Activated naive CD4-positive, alpha-beta T cell treated with anti-CD3 and anti-CD28 coated beads for 36 hours (primary cell): ENCODE results near the gene COL18A1. TPM values are rescaled to one million over a fixed set of nuclear protein-coding genes. Genes with fewer than 3 reads are reported as not detected.

ENCODE experiments used
- CTCF ChIA-PET: fragments of 350-600 bp; sonication (Branson Sonifier 250); formaldehyde crosslinking; loops from one replicate; lab custom pipeline; 2021; ENCODE audit warnings: antibody characterized with exemption; lab: Charles Lee
- DNase-seq: peaks from one replicate; pipeline ENCODE4 v3.0.0-alpha.2; 2020
- H3K27ac Mint-ChIP-seq: one replicate; pipeline ENCODE4 v1.8.0; 2021; ENCODE audit warnings: mild to moderate bottlenecking, mixed read lengths
- H3K27me3 Mint-ChIP-seq: one replicate; pipeline ENCODE4 v1.8.0; 2021; ENCODE audit warnings: low read depth, mixed read lengths
- H3K36me3 Mint-ChIP-seq: one replicate; pipeline ENCODE4 v1.8.0; 2021; ENCODE audit warnings: low read depth, mixed read lengths
- H3K4me1 Mint-ChIP-seq: one replicate; pipeline ENCODE4 v1.8.0; 2021; ENCODE audit warnings: low read depth, mixed read lengths
- H3K4me3 Mint-ChIP-seq: one replicate; pipeline ENCODE4 v1.8.0; 2021; ENCODE audit warnings: mild to moderate bottlenecking, moderate library complexity, mixed read lengths
- H3K9me3 Mint-ChIP-seq: one replicate; pipeline ENCODE4 v1.8.0; 2021; ENCODE audit warnings: mixed read lengths
- intact Hi-C: fragments of 100-400 bp; cut with micrococcal nuclease; formaldehyde crosslinking; loops from one replicate; pipeline ENCODE4 v1.15.1; 2023
- total RNA-seq, 2 experiments: library from RNA; stranded (reverse); gene quantifications; one replicate each; pipeline ENCODE4 v1.2.3, GENCODE V29; 2021

COL18A1 gene
- total RNA-seq, 2 experiments from 2014 or later, result 10.3 to 12.6 TPM

DNA sequence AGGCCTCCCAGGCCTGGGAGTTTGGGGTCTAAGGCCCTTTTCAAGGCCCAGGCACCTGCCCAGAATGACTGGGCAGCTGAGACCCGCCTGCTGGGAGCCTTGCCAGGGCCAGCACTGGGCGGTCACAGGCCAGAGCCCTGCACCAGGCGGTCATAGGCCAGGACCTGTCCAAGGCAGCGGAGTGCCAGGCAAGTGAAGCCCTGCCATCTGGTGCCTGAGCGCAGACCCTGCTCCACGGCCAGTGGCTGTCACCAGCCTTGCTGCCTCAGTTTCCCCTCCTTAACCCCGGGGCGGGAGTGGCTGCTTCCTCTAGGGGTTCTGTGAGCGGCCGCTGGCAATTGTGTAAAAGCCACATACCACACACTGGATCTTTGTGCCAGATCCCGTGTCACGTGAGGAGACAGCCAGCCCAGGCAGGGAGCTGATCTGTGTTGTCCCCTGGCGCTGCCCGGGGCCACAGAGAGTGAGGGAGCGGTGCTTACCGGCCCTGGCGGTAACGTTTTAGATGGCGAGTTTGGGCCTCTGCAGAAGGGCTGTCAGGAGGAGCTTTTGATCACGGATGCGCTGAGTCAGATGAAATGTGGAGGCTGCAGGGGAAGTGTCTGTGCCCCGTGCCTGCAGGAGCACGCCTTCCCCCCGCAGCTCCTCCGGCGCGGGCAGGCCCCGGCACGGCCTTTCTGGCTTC lies 4.6 kb downstream of the COL18A1 start:
- Mint-ChIP-seq H3K36me3 (no peaks in the 10 kb centered on the region), H3K27ac (no peak overlapping the region), H3K9me3 (no peaks in the 10 kb centered on the region), H3K4me3 (no peak overlapping the region), H3K27me3 (peaks cover 17% of the 10 kb centered on the region), H3K4me1 (peaks cover 10% of the 10 kb centered on the region)
- CTCF ChIA-PET, result no interaction called here
- no peak for DNase-seq
- intact Hi-C loops, result no loop called here

DNA sequence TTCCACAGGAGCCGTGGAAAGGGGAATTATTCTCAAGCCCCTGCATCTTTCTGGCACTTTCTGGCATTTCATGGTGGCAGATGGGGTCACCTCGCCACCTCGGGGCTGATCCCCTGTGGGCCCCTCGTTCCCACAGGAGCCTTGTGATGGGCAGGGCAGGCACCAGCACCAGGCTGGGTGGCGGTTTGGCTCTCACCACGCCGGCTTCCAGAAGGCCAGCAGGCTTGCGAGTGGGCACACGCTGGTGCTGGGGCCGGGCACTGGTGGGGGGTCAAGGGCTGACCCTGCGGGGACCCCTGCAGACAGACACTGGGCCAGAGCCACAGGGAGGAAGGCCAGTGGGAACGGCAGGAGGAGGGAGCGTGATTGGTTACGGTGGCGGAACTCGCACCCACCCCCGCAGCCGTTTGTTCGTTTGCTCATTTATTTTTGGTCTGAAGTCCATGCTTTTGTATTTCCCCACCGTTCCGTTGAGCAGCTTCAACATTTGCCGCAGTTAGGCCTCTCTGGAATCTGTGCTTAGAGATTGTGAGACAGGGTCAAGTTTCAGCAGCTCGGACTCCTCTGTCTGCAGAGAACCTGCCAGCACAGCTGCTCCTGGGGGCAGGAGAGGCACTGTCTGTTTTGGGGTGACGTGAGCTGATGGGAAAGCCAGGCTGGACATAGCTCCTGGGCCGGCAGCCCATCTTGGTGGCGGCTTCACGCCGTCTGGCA lies 5.3 kb downstream of the COL18A1 start:
- intact Hi-C loops, result no loop called here
- H3K27me3 Mint-ChIP-seq, result peaks cover 17% of the 10 kb centered on the region
- CTCF ChIA-PET, result no interaction called here
- no peak overlapping the region for H3K27ac Mint-ChIP-seq
- DNase-seq, result no peak
- peaks cover 10% of the 10 kb centered on the region for H3K4me1 Mint-ChIP-seq
- no peaks in the 10 kb centered on the region for H3K9me3 Mint-ChIP-seq
- H3K36me3 Mint-ChIP-seq, result no peaks in the 10 kb centered on the region
- no peak overlapping the region for H3K4me3 Mint-ChIP-seq

DNA sequence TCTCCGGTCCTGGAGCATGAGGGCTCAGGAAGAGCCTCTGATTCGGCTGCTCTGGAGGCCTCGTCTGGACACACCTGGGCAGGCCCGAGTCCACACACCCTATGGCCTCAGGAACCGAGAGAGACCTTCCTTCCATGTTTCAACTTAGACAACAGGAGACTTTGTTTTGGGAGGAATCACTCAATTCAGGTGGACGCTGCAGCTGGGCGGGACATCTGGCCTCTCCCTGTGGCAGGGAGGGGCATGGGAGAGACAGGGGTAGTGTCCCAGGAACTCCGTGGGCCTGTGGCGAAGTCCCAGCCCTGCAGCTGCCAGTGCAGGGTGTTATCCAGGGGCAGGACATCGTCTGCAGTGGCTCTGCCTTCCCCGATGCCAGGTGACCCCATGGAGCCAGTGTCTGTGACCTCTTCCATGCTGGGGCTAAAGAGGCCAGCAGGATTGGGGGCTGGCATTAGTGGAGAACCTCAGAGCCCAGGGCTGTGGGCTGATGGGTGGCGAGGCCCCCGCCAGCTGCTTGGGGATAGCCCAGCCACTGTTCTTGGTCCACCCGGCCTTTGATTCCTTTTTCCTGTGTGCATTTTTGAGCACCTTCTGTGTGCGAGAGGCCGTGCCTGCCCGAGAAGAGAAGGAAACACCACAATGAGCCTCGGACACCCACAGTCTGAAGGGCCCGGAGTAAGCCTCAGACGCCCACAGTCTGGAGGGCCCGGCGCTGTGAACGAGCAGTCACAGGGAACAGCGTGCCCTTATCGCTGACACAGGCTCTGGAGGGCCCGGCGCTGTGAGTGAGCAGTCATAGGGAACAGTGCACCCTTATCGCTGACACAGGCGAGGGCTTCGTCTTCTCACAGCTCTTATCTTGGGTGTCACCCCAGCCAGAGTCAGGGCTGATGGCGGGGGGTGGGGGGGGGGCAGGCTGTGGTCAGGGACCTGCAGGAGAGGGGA lies 6.2 kb downstream of the COL18A1 start:
- no peaks in the 10 kb centered on the region for H3K9me3 Mint-ChIP-seq
- DNase-seq, result no peak
- no peak overlapping the region for H3K4me3 Mint-ChIP-seq
- intact Hi-C loops, result no loop called here
- peaks cover 10% of the 10 kb centered on the region for H3K4me1 Mint-ChIP-seq
- no peaks in the 10 kb centered on the region for H3K36me3 Mint-ChIP-seq
- CTCF ChIA-PET, result interaction anchor here (0.6 kb wide), 1 partner anchor 476 kb away, joined by 3 read pairs; no protein-coding TSS in a partner anchor
- H3K27me3 Mint-ChIP-seq, result peaks cover 17% of the 10 kb centered on the region
- no peak overlapping the region for H3K27ac Mint-ChIP-seq

DNA sequence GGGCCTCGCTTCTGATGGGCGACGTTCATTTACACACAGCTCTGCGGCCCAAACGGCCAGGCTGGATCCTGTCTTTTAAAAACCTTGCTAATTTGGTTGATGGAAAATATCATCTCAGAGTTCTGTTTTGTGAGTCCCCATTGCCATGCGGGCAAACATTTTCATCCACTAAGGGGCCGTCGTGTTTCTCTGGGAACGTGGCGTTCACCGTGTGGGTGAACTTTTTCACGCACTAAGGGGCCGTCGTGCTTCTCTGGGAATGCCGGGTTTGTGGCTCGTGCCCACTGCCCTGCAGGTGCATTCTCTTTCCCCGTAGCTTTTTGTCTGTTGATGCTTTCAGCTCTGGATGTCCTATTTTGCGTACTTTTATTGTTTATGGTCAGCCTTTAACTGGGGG lies 6.8 kb downstream of the COL18A1 start:
- Mint-ChIP-seq H3K4me1 (peaks cover 4% of the 10 kb centered on the region), H3K27ac (no peak overlapping the region), H3K36me3 (no peaks in the 10 kb centered on the region), H3K9me3 (no peaks in the 10 kb centered on the region), H3K27me3 (peaks cover 10% of the 10 kb centered on the region), H3K4me3 (no peak overlapping the region)
- DNase-seq, result no peak
- CTCF ChIA-PET, result interaction anchor here (0.6 kb wide), 1 partner anchor 476 kb away, joined by 3 read pairs; no protein-coding TSS in a partner anchor
- intact Hi-C loops, result no loop called here

DNA sequence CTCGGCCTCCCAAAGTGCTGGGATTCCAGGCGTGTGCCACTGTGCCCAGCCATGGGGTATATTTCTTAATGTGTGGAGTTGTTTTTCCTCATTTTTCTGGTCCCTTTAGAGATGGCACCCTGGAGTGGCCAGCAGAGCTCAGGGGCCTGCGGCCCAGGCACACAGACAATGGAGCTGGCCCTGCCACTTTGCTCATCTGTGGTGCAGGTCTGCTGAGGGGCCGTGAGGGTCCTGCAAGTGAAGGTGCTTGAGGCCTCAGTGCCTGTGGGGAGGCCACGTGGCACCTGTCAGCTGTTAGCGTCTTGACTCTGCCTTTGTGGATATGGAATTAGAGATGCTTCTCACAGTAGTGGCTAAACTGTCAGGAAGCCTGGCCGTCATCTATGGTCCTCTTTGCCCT lies 7.5 kb downstream of the COL18A1 start:
- no peak overlapping the region for H3K4me3 Mint-ChIP-seq
- H3K9me3 Mint-ChIP-seq, result no peaks in the 10 kb centered on the region
- DNase-seq, result no peak
- intact Hi-C loops, result no loop called here
- CTCF ChIA-PET, result no interaction called here
- no peaks in the 10 kb centered on the region for H3K36me3 Mint-ChIP-seq
- peaks cover 5% of the 10 kb centered on the region for H3K27me3 Mint-ChIP-seq
- no peak overlapping the region for H3K27ac Mint-ChIP-seq
- no peaks in the 10 kb centered on the region for H3K4me1 Mint-ChIP-seq

DNA sequence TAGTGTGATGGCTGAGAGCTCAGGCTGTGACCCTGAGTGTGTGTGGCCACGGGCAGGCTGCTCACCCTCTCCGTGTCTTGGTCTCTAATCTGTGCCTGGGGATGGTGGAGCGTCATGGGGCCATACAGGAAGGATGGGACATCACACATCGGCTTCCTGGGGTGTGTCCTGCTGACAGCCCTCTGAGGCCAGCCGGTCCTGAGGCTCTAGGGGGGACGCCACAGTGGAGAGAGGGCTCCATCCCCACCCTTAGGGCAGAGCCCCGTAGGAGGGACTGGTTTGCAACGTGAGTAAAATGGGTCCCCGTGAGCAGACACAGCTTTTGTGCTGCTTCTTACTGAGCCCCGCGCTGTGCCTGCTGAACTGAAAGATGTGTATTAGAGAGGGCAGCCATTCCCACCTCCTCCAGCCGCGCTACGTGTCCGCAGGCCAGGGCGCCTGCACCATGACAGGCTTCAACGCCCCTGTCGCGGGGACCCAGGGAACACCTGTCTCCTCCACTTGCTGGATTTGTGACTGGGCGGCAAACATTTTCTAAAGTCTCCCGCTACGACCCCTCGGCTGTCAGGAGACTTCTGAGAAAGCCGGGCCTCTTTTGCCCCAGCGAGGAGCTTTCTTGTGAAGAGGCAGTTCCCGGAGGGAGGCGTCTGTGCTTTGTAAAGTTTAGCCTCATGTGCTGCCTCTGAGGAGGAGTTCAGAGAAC lies 8.1 kb downstream of the COL18A1 start:
- CTCF ChIA-PET, result no interaction called here
- intact Hi-C loops, result no loop called here
- no peaks in the 10 kb centered on the region for H3K27me3 Mint-ChIP-seq

DNA sequence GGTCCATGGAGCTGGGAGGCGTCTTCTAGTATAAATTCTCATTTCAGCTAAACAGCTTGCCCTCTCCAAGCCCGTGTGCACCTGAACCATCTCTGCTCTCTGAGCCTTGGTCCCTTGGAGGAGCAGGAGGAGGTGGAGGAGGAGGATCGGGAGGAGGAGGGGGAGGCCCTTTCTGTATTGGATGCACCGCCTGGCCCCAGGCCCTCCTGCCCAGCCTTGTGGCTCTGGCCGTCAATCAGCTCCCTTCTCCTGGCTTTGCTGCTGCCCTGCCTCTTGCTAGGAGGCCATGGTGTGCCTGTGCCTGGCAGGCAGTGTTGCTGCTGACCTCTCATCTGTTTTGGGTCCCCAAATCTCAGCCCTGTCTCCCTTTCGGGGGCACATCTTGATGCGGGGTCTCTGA lies 9.0 kb downstream of the COL18A1 start:
- intact Hi-C loops, result no loop called here
- H3K27me3 Mint-ChIP-seq, result no peaks in the 10 kb centered on the region
- no peak overlapping the region for H3K4me3 Mint-ChIP-seq
- H3K9me3 Mint-ChIP-seq, result no peaks in the 10 kb centered on the region
- no peak for DNase-seq
- no peaks in the 10 kb centered on the region for H3K36me3 Mint-ChIP-seq
- H3K27ac Mint-ChIP-seq, result no peak overlapping the region
- CTCF ChIA-PET, result no interaction called here
- no peaks in the 10 kb centered on the region for H3K4me1 Mint-ChIP-seq

More for the DNA sequence above, 8.1 kb downstream of the COL18A1 start:
- Mint-ChIP-seq H3K27ac (no peak overlapping the region), H3K9me3 (no peaks in the 10 kb centered on the region), H3K36me3 (no peaks in the 10 kb centered on the region), H3K4me1 (no peaks in the 10 kb centered on the region), H3K4me3 (no peak overlapping the region)
- no peak for DNase-seq

DNA sequence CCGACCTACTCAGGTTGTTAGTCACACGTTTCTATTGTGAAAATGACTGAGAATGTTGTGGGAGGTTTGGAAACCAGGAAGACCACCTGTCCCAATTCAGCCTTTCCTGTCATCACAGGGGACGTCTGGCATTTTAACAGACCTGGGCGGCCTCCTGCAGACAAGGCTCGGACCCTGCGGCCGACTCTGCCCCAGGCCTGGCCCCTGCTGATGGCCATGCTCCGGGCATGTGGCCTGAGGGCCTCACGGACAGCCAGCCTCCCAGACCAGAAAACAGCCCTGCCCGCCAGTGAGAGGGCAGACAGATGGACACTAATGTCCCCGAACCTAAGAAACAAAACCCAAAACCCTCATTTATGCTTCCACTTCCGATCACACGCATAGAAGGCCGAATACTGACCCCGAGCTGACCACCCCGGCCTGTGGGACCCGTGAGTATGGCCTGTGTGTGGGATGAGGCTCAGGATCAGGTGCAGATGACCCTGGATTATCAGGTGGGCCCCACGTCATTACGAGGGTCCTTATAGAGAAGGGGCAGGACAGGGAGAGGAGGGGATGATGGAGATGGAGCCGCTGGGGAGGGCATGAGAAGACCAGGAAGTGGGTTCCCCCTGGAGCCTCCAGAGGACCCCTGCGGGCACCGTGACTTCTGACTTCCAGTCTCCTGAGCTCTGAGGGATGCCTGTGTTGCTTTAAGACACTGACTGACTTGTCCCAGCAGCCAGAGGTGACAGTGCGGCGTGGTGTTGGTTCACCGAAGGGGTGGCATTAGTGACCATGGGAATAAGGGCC lies 9.6 kb downstream of the COL18A1 start:
- no peaks in the 10 kb centered on the region for H3K4me1 Mint-ChIP-seq
- DNase-seq, result no peak
- no peaks in the 10 kb centered on the region for H3K9me3 Mint-ChIP-seq
- no peaks in the 10 kb centered on the region for H3K36me3 Mint-ChIP-seq
- intact Hi-C loops, result no loop called here
- CTCF ChIA-PET, result no interaction called here
- no peaks in the 10 kb centered on the region for H3K27me3 Mint-ChIP-seq
- H3K27ac Mint-ChIP-seq, result no peak overlapping the region
- H3K4me3 Mint-ChIP-seq, result no peak overlapping the region

DNA sequence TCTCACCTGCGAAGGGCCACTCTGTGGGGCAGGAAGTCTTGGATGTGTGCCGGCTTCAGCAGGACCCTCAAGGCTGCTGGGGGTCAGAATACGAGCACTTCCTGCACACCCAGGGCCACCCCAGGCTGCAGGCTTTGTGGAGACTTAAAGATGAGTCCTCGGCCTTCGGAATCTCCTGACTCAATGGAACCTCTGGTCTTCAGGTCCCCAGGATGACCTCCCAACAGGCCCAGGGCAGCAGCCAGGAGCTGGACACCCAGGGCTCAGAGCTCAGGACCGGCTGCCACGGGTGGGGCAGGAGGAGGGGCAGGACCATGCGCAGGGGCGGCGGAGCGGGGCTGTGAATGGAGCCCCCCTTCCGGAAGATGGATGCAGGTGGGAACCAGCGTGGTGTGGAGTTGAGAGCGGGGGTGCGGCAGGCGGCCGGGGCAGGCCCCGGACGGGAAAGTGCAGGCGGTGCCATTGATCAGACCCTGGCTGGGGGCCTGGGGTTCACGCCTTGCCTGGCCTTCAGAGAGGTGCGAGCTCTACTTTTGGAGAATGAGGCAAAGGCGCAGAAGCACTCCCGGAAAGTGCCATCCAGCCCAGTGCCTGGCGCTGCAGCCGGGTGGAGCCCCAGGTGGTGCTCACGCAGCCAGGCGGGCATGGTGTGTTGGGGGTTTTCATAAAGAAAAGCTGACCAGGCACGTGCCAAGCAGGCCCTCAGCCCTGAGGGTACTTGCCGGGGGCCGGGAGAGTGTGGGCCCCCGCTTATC lies 10.4 kb downstream of the COL18A1 start:
- H3K4me3 Mint-ChIP-seq, result no peak overlapping the region
- no peak overlapping the region for H3K27ac Mint-ChIP-seq
- H3K36me3 Mint-ChIP-seq, result no peaks in the 10 kb centered on the region
- H3K4me1 Mint-ChIP-seq, result no peaks in the 10 kb centered on the region
- DNase-seq, result no peak
- intact Hi-C loops, result no loop called here
- no peaks in the 10 kb centered on the region for H3K27me3 Mint-ChIP-seq
- CTCF ChIA-PET, result no interaction called here
- H3K9me3 Mint-ChIP-seq, result no peaks in the 10 kb centered on the region

DNA sequence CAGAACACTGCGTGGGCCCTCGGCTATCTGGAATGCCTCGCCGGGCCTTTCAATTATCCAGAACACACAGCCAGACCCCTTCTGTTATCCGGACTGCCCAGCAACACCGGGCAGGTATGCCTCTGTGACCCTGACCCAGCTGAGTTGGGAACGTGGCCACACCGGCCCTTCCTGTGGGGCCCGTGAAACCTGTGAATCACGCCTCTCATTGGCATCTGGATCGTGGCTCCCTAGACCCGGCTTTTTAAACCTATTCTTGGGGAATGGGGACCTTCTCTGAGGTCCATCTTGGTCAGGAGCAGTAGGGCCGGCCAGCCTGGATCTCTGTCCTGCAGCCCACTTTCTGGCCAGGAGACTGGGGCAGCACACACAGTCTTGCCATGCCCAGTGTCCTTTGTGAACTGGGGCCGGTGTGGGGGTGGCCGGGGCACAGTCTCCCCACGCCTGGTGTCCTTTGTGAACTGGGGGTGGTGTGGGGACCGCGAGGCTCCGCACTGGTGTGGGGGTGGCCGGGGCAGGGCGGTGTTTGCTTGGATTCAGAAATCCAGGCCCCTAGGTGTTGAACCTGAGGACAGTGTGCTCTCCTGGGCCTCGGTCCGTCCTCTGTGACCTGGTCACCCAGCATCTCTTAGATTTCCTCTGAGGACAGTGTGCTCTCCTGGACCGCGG lies 11.1 kb downstream of the COL18A1 start:
- Mint-ChIP-seq H3K4me3 (no peak overlapping the region), H3K27ac (no peak overlapping the region)
- CTCF ChIA-PET, result no interaction called here

More for the DNA sequence above, 11.1 kb downstream of the COL18A1 start:
- DNase-seq, result no peak
- no peaks in the 10 kb centered on the region for H3K36me3 Mint-ChIP-seq
- H3K9me3 Mint-ChIP-seq, result no peaks in the 10 kb centered on the region
- intact Hi-C loops, result no loop called here
- no peaks in the 10 kb centered on the region for H3K27me3 Mint-ChIP-seq
- H3K4me1 Mint-ChIP-seq, result no peaks in the 10 kb centered on the region
